HL-60 (cell line): ENCODE measurements around the gene RAB10.

Experiments
- DNase-seq, 2 experiments: peaks; one replicate each; pipeline ENCODE4 v3.0.0-alpha.2; 2010 to 2020; ENCODE audit warnings: low read depth in 1 of 2, low spot score in 1 of 2
- H3K27ac ChIP-seq: fragments of 250-450 bp; sonication (Bioruptor Pico); replicated peaks from 2 replicates; pipeline ENCODE4 v1.5.1; 2020; ENCODE audit warnings: mild to moderate bottlenecking, moderate library complexity
- H3K27me3 ChIP-seq: fragments of 250-450 bp; sonication (Bioruptor Pico); 2 replicates; pipeline ENCODE4 v1.5.1; 2021; ENCODE audit warnings: mild to moderate bottlenecking, moderate library complexity; ENCODE audit not compliant: insufficient read depth, poor library complexity, severe bottlenecking
- H3K4me3 ChIP-seq: replicated peaks from 2 replicates; pipeline ENCODE4 v1.5.1; 2011; ENCODE audit warnings: mild to moderate bottlenecking, control low read depth, low read length; ENCODE audit not compliant: insufficient read depth
- CTCF ChIP-seq: IDR thresholded peaks from one replicate; pipeline ENCODE4 v1.5.1; 2011; ENCODE audit warnings: low read length, control low read depth, inconsistent platforms; ENCODE audit not compliant: insufficient read depth
- GABPA ChIP-seq: IDR thresholded peaks from 2 replicates; pipeline ENCODE4 v1.6.1; 2012; ENCODE audit warnings: low read depth
- POLR2AphosphoS5 ChIP-seq: IDR thresholded peaks from 2 replicates; pipeline ENCODE4 v1.6.1; 2012; ENCODE audit warnings: low read depth
- REST ChIP-seq: IDR thresholded peaks from 2 replicates; pipeline ENCODE4 v1.6.1; 2012; ENCODE audit warnings: low read depth; ENCODE audit not compliant: insufficient replicate concordance
- SPI1 ChIP-seq: IDR thresholded peaks from 2 replicates; pipeline ENCODE4 v1.6.1; 2012; ENCODE audit warnings: low read depth, mild to moderate bottlenecking, borderline replicate concordance

The RAB10 gene

DNA sequence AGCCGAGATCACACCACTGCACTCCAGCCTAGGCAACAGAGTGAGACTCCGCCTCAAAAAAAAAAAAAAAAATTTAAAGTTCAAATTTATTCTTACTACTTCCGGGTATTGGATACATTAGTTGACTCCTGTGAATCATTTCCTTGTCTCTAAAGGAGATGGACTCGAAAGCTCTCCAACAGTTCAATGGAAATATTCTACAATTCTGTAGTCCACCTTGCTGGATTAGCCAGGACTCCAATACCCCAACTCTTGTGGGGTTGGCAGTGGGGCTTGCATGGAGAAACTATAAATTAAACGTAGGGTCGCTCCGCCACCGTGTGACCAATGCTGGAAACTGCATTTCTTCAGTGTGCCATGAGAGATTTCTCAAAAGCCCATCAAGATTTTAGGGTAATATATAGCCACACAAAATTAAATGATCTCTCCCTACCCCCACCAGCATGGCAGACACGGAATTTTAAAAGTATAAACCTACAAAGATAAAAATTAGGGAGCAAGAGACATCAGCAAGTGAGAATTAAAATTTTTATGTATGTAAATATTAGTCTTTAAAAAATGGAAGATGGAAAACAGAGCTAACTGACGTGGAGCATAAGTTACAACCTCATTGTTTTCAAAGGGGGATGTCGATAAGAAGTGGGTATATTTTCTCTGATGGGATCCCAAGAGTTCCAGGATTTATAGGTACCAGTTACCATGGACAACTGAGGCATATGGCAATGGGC, 111.2 kb downstream of the RAB10 start:
- 0 out of 2 replicates have a peak overlapping the region, but pooled peaks have one; percentile 6 for H3K27ac ChIP-seq
- H3K27me3 ChIP-seq = no peaks in the 10 kb centered on the region
- no peak overlapping the region for H3K4me3 ChIP-seq
- TF ChIP-seq POLR2AphosphoS5 (no peak), CTCF (peak; percentile 50)
- peak; percentile 10 to 72 for DNase-seq

DNA sequence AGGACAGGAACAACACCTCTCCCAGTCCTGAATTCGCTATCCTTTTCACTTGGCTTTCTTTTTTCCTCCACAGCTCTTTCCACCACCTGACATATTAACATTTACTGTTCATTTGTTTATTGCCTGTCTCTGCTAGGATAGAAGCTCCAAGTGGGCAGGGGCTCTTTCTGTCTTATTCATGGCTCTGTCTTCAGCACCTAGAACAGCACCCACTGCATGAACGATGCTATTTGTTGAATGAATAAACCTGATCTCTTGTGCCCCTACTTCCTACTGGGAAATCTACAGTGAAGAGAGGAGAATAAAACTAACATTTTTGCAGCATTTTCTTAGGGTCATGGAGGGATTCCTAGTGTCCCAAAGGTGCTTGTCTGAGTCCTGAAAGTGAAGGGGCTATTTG, 114.6 kb downstream of the RAB10 start:
- H3K27ac ChIP-seq = no peak overlapping the region
- no peaks in the 10 kb centered on the region for H3K27me3 ChIP-seq
- no peak for DNase-seq
- no peak for TF ChIP-seq POLR2AphosphoS5
- no peak for TF ChIP-seq CTCF
- no peak for TF ChIP-seq SPI1
- peak; percentile 89 for TF ChIP-seq REST
- TF ChIP-seq GABPA = no peak
- H3K4me3 ChIP-seq = no peak overlapping the region

DNA sequence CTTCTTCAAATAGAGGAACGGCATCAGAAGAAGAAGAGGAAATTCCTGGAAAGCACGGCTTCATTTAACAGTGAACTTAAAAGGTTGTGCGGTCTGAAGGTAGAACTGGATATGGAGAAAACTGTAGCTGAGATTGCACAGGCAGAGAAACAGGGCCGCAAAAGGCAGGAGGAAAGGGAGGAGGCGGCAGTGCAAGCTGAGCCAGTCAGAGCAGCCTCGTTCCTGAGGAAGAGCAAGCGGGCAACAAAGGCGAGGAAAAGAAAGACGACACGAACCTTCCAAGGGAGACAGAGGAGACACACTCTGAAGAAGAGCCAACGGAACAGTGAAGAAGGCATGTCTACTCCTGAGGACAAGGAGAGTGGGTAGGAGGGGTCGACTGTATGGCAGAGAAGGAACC, 116.4 kb downstream of the RAB10 start:
- no peak overlapping the region for H3K4me3 ChIP-seq
- H3K27ac ChIP-seq = no peak overlapping the region
- TF ChIP-seq SPI1 (no peak), REST (no peak), CTCF (no peak), POLR2AphosphoS5 (no peak), GABPA (no peak)
- DNase-seq = no peak
- no peaks in the 10 kb centered on the region for H3K27me3 ChIP-seq

GRCh38 chr2:26157580-26157979, 123.7 kb downstream of the RAB10 start:
- H3K27me3 ChIP-seq = no peaks in the 10 kb centered on the region
- DNase-seq = no peak
- TF ChIP-seq SPI1 = no peak
- no peak for TF ChIP-seq POLR2AphosphoS5
- TF ChIP-seq REST = no peak
- TF ChIP-seq GABPA = no peak

More at GRCh38 chr2:26157580-26157979, 123.7 kb downstream of the RAB10 start:
- no peak overlapping the region for H3K4me3 ChIP-seq
- no peak overlapping the region for H3K27ac ChIP-seq
